ENCODE results near the gene ANKRD34A.

GRCh38 chr1:145983206-145983675 lies 18.9 kb upstream of the ANKRD34A start:
- TF ChIP-seq CTCF (IDR thresholded peaks at IDR 0.05 in 8 of 11, conservative IDR thresholded peaks at IDR 0.05 in 3 of 11) (no peak), POLR2A (IDR thresholded peaks at IDR 0.05) (no peak), POLR2AphosphoS5 (IDR thresholded peaks at IDR 0.05) (no peak)
